SHP77 treated with DMSO at 0.1 percent for 48 hours (cell line): ENCODE results near the gene KCNH3.
"Not testable (repeated sequence)": the region's sequence is repeated elsewhere in the genome, so short reads cannot be mapped to it uniquely, and the experiment has no call there.

ENCODE experiments used
- DNase-seq: peaks from one replicate; lab custom pipeline; 2025; lab: John Stamatoyannopoulos, UW

The KCNH3 gene

DNA sequence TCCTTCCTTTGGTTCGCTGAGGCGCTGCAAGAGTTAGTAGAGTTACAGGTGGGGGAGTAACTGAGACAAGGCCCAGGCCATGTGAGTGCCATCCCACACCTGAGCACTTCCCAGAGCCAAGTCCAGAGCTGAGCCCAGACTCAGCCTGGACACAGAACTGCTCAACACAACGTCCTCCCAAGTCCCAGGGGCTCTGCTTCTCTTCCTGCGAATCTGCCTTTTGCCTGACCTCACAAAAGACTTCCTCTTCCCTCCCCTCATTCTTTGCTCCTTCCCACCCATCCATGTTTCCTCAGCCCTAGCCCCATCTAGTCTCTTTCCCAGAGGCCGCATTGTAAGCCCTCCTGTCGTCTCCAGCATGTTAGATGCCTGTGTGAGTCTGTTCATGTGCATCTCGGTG lies 45.8 kb downstream of the KCNH3 start:
- DNase-seq: no peak

DNA sequence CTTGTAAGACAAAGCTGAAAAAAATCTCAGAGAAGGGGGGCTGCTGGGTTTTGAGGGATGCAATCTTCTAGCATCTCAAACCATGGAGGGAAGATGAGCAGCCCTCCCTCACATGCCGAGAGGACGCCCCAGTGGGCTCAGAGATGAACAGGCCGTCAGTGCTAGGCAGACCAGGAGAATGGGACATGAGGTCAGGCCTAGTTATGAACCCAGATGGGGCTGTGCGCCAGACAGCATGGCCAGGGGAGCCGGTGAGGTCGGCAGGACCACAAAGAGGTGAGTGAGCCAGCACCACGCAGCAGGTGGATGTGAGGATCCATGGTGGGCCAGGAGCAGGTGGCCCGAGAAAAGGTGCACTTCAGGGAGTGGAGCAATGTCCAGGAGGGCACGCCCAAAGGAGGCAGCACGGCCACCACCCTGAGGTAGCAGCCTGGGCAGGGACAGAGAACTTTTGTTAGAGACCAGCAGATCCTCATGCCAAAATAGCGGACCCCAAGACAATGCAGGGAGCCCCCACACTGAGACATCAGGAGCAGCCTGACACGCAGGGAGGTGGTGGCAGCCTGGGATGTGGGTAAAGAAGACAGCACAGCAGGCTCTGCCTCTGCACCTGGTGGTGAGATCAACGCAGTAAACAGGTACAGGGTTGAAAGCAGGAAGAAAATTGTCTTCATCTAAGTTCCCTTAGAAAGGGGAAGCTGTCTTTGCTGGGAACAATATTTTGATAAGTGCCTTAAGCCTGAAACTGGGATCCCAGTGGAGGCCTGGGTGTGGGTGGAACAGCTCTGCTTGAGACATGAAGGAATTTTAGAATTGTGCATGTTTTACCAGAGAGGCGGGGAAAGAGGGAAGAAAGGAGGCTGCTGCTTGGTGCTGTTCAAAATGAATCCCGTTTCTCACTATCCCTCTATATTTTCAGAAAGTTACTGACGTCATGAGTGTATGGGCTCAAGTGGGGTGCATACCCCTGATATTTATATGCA lies 46.9 kb downstream of the KCNH3 start:
- no peak for DNase-seq

DNA sequence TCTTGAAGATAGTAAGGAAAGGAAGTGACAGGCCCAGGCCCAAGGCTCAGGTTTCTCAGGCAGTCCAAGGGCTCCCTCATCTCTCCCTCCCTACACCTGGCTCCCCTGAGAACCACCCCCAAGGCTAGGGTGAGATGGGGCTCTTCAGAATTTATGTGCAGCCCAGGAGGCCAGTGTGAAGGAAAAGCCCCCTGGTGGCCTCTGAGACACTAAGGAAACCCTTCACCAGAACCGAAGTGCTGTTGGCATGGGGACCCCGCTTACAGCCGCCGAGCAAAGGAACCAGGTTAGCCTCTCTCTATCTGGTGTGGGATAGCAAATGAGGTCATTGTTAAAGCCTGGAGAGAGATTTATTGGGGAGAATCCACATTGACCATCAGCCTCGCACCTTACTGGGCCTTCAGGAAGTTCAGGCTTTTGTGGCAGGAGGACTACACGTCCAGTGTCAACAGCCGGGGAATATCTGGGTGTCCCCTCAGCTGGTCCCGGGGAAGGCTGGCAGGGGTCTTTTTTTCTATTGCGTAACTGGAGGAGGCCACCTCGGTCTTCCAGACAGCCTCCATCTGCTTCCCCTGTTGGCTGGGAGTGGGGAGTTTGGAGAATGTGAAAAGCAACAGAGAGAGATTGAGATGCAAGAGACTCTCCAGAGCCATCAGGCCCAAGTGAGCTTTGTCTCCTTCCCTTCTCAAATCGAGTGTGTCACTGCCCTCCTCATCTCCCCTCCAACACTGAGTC lies 48.5 kb downstream of the KCNH3 start:
- no peak for DNase-seq

DNA sequence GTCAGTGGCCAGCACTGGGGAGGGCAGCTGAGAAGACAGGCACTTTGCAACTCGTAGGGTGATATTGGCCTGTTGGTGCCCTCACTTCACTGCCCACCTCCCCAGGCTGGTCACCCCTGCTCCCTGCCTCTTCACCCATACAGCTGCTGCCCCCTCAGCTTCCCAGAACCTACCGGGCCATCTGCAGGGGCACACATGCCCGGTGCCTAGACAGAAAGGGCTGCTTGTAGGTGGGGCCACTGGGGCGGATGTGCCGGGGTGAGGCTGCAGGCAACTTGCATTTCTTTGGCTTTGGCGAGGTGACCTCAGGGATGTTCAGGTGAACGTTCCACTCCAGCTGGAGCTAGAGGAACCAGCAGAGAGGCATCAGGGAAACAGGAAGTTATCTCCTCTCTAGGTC lies 49.5 kb downstream of the KCNH3 start:
- DNase-seq: no peak

DNA sequence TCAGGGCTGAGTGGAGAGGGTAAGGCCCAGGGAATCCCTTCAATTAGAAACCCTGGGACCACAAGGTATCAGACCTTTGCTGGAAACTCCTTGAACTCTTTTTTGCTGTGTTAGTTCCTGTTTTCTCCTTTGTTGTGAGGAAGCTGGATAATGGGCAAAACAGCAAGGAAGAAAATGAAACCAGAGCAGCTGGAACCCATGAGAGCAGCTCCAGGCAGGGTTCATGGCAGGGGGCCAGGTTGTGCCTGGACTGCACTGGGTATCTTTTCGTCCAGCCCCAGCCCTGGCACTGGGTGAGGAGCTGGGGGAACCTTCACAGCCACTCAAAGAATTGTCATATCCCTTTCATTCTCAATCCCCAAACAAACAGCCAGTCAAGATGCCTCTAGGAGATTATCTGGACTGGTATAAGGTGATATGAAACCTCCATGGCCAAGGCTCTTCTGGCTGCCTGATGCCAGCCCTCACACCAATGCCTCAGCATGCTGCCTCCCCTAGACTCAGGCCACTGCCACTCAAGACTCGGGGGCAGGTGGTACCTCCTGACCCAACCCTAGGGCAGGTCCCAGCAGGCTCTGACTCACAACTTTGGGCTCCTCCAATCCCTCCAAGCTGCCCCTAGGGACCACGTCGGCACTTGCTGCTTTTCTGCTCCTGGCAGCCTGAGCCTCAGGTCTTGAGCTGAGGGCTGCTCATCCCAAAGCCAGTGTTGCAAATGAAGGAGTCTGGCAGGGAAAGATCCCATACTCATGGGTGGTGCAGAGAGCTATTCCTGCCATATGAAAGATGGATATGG lies 50.1 kb downstream of the KCNH3 start:
- no peak for DNase-seq

DNA sequence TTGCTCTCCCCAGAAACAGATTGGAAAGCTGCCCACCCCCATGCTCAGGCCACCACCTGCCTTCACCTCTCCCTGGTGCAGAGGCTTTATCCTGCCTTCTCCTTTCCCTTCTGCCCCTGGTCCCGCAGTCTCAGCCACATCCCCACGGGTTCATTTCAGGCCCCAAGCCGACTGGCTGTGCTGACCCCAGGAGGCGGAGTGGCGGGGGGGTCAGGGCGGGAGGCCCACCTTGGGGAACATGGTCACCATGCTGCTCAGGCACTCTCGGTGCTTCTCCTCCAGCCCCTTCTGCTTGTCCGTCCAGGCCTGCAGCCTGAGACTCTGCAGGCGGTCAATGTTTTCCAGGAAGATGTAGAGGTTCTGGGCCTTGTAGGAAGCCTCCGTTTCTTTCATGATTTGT lies 59.7 kb downstream of the KCNH3 start:
- no peak for DNase-seq

DNA sequence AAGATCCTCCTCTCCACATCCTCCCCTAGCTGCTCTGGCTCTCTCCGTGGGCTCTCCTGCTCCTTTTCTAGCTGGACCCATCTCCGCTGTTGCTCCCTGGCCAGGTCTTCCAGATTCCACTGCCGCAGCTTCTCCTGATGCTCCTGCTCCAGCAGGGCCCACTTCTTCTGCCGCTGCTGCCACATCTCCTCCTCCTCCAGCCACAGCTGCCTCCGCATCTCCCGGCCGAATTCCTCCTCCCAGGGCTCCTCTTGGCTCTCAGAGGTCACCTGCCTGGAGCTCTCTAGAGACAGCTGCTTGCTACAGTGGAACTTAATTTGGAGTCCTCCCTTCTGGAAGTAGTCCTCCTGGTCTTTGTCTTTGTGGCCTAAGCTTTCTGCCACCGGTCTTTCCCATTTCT lies 61.1 kb downstream of the KCNH3 start:
- no peak for DNase-seq

DNA sequence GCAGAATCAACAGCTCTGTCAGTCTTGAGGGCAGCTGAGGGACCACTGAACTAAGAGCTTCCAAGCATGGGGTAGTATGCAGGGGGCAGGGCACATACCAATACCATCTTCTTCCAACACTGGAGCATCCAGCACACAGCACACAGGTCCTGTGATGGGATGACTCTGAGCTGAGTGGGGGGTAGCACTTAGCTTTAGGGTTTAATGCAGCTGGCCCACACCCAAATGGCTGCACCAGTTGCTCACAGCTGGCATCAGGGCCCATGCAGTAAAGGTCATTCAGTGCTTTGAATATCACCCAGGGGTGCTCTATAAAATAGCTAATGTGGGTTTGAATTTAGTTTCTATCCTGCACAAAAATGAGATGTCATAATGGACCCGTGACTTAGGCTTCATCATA lies 64.9 kb downstream of the KCNH3 start:
- no peak for DNase-seq

DNA sequence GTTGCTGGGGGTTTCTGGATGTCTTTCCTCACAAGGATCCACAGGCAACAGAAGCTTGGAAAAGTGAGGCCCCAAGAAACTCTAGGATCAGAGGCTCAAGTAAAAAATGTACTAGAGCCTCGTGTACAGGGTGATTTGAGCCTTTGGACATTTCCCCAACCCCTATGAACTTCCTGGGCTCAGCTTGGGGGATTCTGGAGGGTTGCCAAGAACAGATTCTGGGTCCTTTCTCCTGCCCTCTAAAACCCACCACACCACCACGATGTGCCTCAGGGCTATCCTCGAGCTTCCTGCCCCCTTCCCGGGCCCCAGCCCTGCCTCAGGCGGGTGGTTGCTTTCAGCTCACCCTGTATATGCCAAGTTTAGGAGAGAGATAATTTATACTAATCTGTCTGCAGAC lies 66.0 kb downstream of the KCNH3 start:
- no peak for DNase-seq

DNA sequence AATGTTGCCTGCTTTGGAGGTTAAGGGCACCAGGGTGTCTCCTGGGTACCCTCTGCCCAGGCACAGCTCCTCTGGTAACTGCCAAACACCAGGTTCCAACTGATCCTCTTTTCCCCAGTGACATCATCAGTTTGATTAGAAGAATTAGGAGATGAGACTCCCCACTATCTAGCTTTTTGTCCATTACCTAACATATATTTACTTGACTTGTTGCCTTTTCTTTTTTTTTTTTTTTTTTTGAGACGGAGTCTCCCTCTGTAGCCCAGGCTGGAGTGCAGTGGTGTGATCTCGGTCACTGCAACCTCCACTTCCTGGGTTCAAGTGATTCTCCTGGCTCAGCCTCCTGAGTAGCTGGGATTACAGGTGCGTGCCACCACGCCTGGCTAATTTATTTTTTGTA lies 66.7 kb downstream of the KCNH3 start, which contains the start of gene FAM186B:
Gene FAM186B, minus strand, starts transcription at position 101 of the 400 bp plus-strand sequence. CDS start 162 bp downstream, outside the sequence.
- DNase-seq: not testable (repeated sequence)
